Muscle layer of duodenum (tissue), 2 donors: ENCODE results near the gene SEPTIN11.

Experiments used
- H3K27ac ChIP-seq: one replicate; pipeline ENCODE4 v1.7.0; 2013; ENCODE audit warnings: mild to moderate bottlenecking, low read length
- H3K27me3 ChIP-seq: one replicate; pipeline ENCODE4 v1.7.0; 2013; ENCODE audit warnings: low read depth, mild to moderate bottlenecking, control low read depth, low read length
- H3K36me3 ChIP-seq, 2 donors: one replicate each; pipeline ENCODE4 v1.7.0; 2013; ENCODE audit warnings: low read length in 2 of 2, control low read depth in 1 of 2, mild to moderate bottlenecking in 1 of 2; ENCODE audit not compliant: insufficient read depth in 2 of 2, control insufficient read depth in 1 of 2
- H3K4me1 ChIP-seq, 2 donors: one replicate each; pipeline ENCODE4 v1.7.0; 2013; ENCODE audit warnings: low read length in 2 of 2, mild to moderate bottlenecking in 2 of 2, control low read depth in 1 of 2, moderate library complexity in 1 of 2; ENCODE audit not compliant: insufficient read depth in 2 of 2, control insufficient read depth in 1 of 2
- H3K4me3 ChIP-seq, 2 donors: one replicate each; pipeline ENCODE4 v1.7.0; 2013; ENCODE audit warnings: low read length in 2 of 2, low read depth in 1 of 2, mild to moderate bottlenecking in 1 of 2
- H3K9me3 ChIP-seq, 2 donors: one replicate each; pipeline ENCODE4 v1.7.0; 2013; ENCODE audit warnings: low read length in 2 of 2, control low read depth in 1 of 2, mild to moderate bottlenecking in 1 of 2; ENCODE audit not compliant: control insufficient read depth in 1 of 2
- donor health status: healthy.

The SEPTIN11 gene

GRCh38 chr4:76965866-76966579, 16.5 kb downstream of the SEPTIN11 start:
- Histone ChIP-seq H3K9me3 (no peaks in the 10 kb centered on the region), H3K4me1 (no peaks in the 10 kb centered on the region), H3K27ac (no peak overlapping the region), H3K36me3 (no peaks in the 10 kb centered on the region), H3K27me3 (no peaks in the 10 kb centered on the region), H3K4me3 (no peak overlapping the region)

- H3K9me3 ChIP-seq: no peaks in the 10 kb centered on the region
- no peaks in the 10 kb centered on the region for H3K27me3 ChIP-seq
- peaks cover 0 to 6% of the 10 kb centered on the region in 2 donors for H3K36me3 ChIP-seq
- H3K27ac ChIP-seq: no peak overlapping the region
- H3K4me3 ChIP-seq: no peak overlapping the region
- no peaks in the 10 kb centered on the region for H3K4me1 ChIP-seq
Measured at GRCh38 chr4:76968937-76969336, 19.4 kb downstream of the SEPTIN11 start.

GRCh38 chr4:76969495-76969894, 19.9 kb downstream of the SEPTIN11 start:
- no peak overlapping the region for H3K27ac ChIP-seq

GRCh38 chr4:76969941-76970529, 20.5 kb downstream of the SEPTIN11 start:
- Histone ChIP-seq H3K27me3 (no peaks in the 10 kb centered on the region), H3K9me3 (no peaks in the 10 kb centered on the region), H3K4me3 (no peak overlapping the region), H3K27ac (no peak overlapping the region), H3K4me1 (no peaks in the 10 kb centered on the region), H3K36me3 (peaks cover 0 to 12% of the 10 kb centered on the region in 2 donors)

More at GRCh38 chr4:76969495-76969894, 19.9 kb downstream of the SEPTIN11 start:
- H3K4me1 ChIP-seq: no peaks in the 10 kb centered on the region
- H3K27me3 ChIP-seq: no peaks in the 10 kb centered on the region
- H3K4me3 ChIP-seq: no peak overlapping the region
- H3K36me3 ChIP-seq: peaks cover 0 to 8% of the 10 kb centered on the region in 2 donors
- no peaks in the 10 kb centered on the region for H3K9me3 ChIP-seq

GRCh38 chr4:76972306-76972705, 22.8 kb downstream of the SEPTIN11 start:
- no peaks in the 10 kb centered on the region for H3K27me3 ChIP-seq
- H3K36me3 ChIP-seq: peaks cover 0 to 12% of the 10 kb centered on the region in 2 donors
- H3K9me3 ChIP-seq: no peaks in the 10 kb centered on the region
- H3K4me3 ChIP-seq: no peak overlapping the region
- no peaks in the 10 kb centered on the region for H3K4me1 ChIP-seq
- no peak overlapping the region for H3K27ac ChIP-seq

- Histone ChIP-seq H3K27ac (no peak overlapping the region), H3K9me3 (no peaks in the 10 kb centered on the region), H3K4me3 (no peak overlapping the region), H3K4me1 (no peaks in the 10 kb centered on the region), H3K36me3 (peaks cover 0 to 12% of the 10 kb centered on the region in 2 donors), H3K27me3 (no peaks in the 10 kb centered on the region)
Measured at GRCh38 chr4:76974150-76974549, 24.6 kb downstream of the SEPTIN11 start.

GRCh38 chr4:76977113-76977512, 27.6 kb downstream of the SEPTIN11 start:
- no peaks in the 10 kb centered on the region for H3K9me3 ChIP-seq
- no peak overlapping the region for H3K4me3 ChIP-seq
- H3K27ac ChIP-seq: no peak overlapping the region
- no peaks in the 10 kb centered on the region for H3K27me3 ChIP-seq
- peaks cover 0 to 4% of the 10 kb centered on the region in 2 donors for H3K4me1 ChIP-seq
- H3K36me3 ChIP-seq: peaks cover 0 to 12% of the 10 kb centered on the region in 2 donors

GRCh38 chr4:76977736-76978350, 28.3 kb downstream of the SEPTIN11 start:
- Histone ChIP-seq H3K27ac (no peak overlapping the region), H3K36me3 (peaks cover 0 to 12% of the 10 kb centered on the region in 2 donors), H3K9me3 (no peaks in the 10 kb centered on the region), H3K4me3 (no peak overlapping the region), H3K4me1 (peaks cover 0 to 4% of the 10 kb centered on the region in 2 donors), H3K27me3 (no peaks in the 10 kb centered on the region)

GRCh38 chr4:76979236-76979635, 29.7 kb downstream of the SEPTIN11 start:
- no peaks in the 10 kb centered on the region for H3K9me3 ChIP-seq
- H3K36me3 ChIP-seq: peaks cover 0 to 6% of the 10 kb centered on the region in 2 donors
- no peak overlapping the region for H3K27ac ChIP-seq
- H3K4me1 ChIP-seq: peaks cover 4% of the 10 kb centered on the region in 2 donors
- H3K4me3 ChIP-seq: no peak overlapping the region
- H3K27me3 ChIP-seq: no peaks in the 10 kb centered on the region

- H3K4me3 ChIP-seq: no peak overlapping the region
- no peaks in the 10 kb centered on the region for H3K27me3 ChIP-seq
- no peaks in the 10 kb centered on the region for H3K9me3 ChIP-seq
- H3K27ac ChIP-seq: no peak overlapping the region
- no peaks in the 10 kb centered on the region for H3K36me3 ChIP-seq
- H3K4me1 ChIP-seq: peaks cover 6 to 13% of the 10 kb centered on the region in 2 donors
Measured at GRCh38 chr4:76980261-76980660, 30.7 kb downstream of the SEPTIN11 start.

GRCh38 chr4:76981644-76982043, 32.1 kb downstream of the SEPTIN11 start:
- H3K36me3 ChIP-seq: no peaks in the 10 kb centered on the region
- H3K9me3 ChIP-seq: no peaks in the 10 kb centered on the region
- no peak overlapping the region for H3K27ac ChIP-seq
- peaks cover 11 to 23% of the 10 kb centered on the region in 2 donors for H3K4me1 ChIP-seq
- H3K27me3 ChIP-seq: no peaks in the 10 kb centered on the region
- no peak overlapping the region for H3K4me3 ChIP-seq
